GM21390 (cell line): ENCODE measurements around the gene CHIA.

Source experiments
- ATAC-seq: cut with Tn5 transposase; IDR thresholded peaks from one replicate; pipeline ENCODE4 v1.9.1; 2021; ENCODE audit not compliant: unreplicated experiment

CHIA gene

DNA sequence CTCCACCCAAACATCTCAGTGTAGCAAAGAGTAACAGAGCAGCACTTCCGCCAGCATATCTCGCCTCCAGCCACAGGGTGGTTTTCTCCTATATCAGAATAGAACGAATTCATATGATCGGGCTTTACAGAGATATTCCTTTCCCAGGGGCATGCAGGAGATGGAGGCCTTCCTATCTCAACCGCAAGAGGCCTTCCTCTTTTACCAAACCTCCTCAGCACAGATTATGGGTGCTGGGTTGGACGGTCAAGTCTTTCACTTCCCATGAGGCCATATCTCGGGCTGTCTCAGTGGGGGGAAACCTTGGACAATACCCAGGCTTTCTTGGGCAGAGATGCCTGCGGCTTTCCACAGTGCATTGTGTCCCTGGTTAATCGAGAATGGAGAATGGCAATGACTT lies 71.1 kb downstream of the CHIA start:
- no peak for ATAC-seq

DNA sequence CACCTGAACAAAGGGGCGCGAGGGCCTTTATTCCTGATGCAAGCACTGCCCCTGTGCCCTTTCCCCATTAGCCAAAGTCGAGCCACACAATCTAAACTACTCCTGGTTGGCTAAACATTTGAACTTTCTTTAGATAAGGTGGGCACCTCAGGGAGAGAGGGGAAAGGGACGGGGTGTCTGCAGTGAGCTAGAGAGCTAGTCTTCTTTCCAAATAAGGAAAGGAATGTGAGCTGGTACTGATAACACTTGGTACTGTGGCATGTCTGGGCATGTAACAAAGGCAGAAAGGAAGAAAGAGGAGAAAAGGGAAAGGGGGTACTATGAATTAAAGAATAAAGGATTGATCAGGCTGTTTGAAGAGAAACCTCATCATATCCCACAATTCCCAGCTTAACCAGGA lies 74.0 kb downstream of the CHIA start:
- ATAC-seq, result no peak

DNA sequence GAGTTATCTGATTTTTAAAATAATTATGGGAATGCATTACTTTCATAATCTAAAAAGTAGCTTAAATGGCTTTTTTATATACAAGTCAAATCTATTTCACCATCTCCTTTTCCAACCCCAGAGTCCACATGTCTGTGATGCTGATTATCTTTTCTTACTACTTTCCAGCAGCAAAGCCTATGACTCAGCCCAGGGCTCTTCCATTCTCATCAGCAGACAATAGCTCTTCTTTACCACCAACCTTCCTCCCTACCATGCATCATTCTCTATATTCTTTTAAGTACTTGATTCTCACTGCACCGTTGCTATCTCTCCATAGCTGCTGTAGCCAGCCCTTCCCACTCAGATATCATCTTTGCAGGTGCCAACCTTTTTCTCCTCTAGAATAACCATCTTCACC lies 75.6 kb downstream of the CHIA start:
- no peak for ATAC-seq

GRCh38 chr1:111369177-111369576 lies 78.5 kb downstream of the CHIA start:
- ATAC-seq, result no peak

- no peak for ATAC-seq
Observed at GRCh38 chr1:111369645-111370044, 79.0 kb downstream of the CHIA start.
